ENCODE measurements around the gene ACSF2.
A peak's percentile ranks its signal among the peaks of the same experiment; 100 is the strongest.
"Not testable (repeated sequence)": the region's sequence is repeated elsewhere in the genome, so short reads cannot be mapped to it uniquely, and the experiment has no call there.

ACSF2 gene

DNA sequence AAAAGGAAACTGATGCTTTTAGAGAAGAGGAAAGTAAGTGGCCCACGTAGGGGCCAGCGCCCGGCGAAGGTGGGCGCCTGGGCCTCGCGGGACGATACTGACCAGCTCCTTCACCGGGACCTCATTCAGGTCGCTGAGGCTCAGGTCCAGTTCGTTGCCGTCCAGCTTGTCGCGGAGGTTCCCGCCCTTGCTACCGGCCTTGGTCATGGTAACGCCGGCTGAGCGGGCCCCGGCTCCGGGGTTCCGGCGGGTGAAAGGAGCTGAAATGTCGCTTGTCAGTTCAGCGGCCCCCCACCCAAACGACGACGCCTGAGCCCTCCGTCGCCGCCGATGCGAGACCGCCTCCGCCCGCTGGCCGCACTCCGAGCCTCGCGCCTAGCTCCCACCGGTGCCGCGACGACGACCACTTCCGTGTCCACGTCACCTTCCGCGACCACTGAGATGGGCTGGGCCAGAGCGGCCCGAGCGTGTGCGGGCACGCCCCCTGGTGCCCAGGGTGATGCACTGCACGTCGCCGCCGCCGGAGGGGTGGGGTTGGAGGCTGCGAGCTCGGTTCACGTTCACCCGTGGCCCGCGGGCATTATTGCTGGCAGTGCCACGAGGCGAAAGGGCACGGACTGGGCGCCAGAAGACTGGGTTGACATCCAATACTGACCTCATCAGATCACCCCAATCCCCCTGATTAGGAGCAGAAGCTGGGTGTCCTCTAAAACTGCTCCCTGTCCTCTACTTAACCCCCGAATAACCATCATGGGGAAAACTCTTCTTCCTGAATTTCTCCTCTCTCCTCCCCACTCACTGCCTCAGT is 28.7 kb upstream of the ACSF2 start, which contains the start of gene LRRC59:
Gene LRRC59, minus strand, starts transcription at position 413 of the 808 bp plus-strand sequence. Its CDS starts 206 bp downstream, at position 207.
- TF ChIP-seq, protein P1, sequence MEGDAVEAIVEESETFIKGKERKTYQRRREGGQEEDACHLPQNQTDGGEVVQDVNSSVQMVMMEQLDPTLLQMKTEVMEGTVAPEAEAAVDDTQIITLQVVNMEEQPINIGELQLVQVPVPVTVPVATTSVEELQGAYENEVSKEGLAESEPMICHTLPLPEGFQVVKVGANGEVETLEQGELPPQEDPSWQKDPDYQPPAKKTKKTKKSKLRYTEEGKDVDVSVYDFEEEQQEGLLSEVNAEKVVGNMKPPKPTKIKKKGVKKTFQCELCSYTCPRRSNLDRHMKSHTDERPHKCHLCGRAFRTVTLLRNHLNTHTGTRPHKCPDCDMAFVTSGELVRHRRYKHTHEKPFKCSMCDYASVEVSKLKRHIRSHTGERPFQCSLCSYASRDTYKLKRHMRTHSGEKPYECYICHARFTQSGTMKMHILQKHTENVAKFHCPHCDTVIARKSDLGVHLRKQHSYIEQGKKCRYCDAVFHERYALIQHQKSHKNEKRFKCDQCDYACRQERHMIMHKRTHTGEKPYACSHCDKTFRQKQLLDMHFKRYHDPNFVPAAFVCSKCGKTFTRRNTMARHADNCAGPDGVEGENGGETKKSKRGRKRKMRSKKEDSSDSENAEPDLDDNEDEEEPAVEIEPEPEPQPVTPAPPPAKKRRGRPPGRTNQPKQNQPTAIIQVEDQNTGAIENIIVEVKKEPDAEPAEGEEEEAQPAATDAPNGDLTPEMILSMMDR (conservative IDR thresholded peaks at IDR 0.05; ENCODE audit: low read depth, low read length) = peak; percentile 85
- H3K4me3 ChIP-seq (ENCODE audit: low read depth, low read length) = peak within 1 kb of the TSS; percentile 99
- DNase-seq (ENCODE audit: low read depth) = peak; percentile 87

DNA sequence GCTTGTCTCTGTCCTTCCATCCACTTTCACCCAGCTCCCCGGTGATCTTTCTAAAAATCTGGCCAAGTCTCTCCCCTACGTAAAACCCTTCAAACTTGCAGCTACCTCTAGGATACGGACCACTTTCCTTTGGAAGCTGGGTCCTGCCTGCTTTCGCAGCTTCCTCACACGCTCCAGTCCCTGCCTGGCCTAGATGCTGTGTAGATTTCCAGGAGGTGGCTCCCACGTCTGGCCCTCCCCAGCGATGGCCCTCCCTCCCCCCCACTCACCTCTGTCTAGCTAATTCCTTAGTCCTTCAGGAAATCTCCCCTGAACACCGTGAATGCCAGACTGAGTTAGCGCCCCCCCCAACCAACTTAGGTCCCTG is 28.1 kb upstream of the ACSF2 start:
- H3K4me3 ChIP-seq (ENCODE audit: low read depth, low read length) = no peak overlapping the region
- TF ChIP-seq, protein P1 (conservative IDR thresholded peaks at IDR 0.05; ENCODE audit: low read depth, low read length) = no peak
- no peak for DNase-seq (ENCODE audit: low read depth)

DNA sequence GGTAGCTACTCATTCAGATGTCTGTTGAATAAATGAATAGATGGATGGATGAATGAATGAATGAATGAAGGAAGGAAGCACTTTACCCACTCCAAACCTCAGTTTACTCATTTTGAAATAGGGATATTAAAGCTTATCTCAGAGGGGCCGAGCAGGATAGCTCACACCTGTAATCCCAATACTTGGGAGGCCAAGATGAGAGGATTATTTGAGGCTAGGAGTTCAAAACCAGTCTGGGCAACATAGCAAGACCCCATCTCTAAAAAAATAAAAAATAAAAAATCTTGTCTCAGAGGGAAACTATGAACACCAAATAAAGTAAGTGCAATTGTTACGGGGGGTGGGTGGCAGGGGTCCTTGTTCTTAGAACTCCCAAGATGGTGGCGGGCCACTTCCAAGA is 27.3 kb upstream of the ACSF2 start:
- H3K4me3 ChIP-seq (ENCODE audit: low read depth, low read length); DNase-seq (ENCODE audit: low read depth): not testable (repeated sequence)

DNA sequence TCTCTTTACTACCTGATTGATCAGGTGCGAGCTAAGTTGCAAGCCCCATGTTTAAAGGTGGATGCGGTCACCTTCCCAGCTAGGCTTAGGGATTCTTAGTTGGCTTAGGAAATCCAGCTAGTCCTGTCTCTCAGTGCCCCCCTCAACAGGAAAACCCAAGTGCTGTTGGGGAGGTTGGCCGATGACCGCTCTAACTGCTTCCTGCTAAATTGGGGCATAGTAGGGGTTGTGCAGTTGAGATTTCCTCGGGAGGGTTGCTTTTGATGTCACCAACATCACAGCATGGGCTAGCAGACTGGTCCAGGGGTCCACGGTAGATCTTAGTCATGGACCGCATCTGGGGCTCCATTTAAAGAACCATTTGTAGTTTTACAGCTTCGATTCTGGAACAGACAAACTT is 26.4 kb upstream of the ACSF2 start:
- not testable (repeated sequence) for DNase-seq (ENCODE audit: low read depth); H3K4me3 ChIP-seq (ENCODE audit: low read depth, low read length)

DNA sequence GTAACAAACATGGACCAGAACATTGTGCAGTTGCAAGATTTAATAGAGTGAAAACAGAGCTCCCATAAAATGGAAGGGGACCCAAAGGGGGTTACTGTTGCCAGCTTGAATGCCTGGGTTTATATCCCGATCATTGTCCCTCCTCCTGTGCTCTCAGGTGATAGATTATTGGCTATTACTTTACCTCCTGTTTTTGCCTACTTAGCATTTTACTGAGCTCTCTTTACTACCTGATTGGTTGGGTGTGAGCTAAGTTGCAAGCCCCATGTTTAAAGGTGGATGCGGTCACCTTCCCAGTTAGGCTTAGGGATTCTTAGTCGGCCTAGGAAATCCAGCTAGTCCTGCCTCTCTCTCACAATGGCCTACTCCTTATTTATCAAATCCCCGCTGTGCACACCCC is 20.7 kb upstream of the ACSF2 start:
- DNase-seq (ENCODE audit: low read depth); H3K4me3 ChIP-seq (ENCODE audit: low read depth, low read length): not testable (repeated sequence)

DNA sequence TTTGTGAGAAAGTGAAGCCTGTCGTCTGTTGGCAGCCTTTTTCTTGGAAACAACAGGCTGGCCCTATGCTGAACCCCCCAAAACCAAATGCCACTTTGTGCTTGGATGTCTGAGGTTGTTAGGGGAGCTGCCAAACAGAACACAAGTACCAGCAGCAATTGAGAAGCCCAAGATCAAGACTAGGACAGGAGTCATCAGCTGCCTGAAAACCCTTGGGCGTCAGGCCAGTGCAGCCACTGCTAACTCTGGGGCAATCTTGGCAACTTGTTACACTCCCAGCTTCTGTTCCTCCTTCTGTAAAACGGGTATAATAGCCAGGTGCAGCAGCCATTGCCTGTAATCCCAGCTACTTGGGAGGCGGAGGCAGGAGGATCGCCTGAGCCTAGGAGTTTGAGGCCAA is 19.4 kb upstream of the ACSF2 start:
- H3K4me3 ChIP-seq (ENCODE audit: low read depth, low read length) = no peak overlapping the region
- TF ChIP-seq, protein P1 (conservative IDR thresholded peaks at IDR 0.05; ENCODE audit: low read depth, low read length) = no peak
- no peak for DNase-seq (ENCODE audit: low read depth)

DNA sequence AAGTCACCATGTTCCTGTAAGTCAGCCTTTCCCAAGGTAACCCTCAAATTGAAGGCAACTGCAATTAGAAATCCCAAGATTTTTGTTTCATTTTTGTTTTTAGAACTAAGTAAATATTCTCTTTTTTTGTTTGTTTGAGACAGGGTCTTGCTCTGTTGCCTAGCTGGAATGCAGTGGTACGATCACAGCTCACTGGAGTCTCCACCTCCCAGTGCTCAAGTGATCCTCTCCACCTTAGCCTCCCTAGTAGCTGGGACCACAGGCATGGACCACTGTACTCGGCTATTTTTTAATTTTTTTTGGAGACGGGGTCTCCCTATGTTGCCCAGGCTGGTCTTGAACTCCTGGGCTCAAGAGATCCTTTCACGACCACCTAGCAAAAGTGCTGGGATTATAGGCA is 18.1 kb upstream of the ACSF2 start:
- no peak overlapping the region for H3K4me3 ChIP-seq (ENCODE audit: low read depth, low read length)
- no peak for DNase-seq (ENCODE audit: low read depth)
- TF ChIP-seq, protein P1 (conservative IDR thresholded peaks at IDR 0.05; ENCODE audit: low read depth, low read length) = no peak

DNA sequence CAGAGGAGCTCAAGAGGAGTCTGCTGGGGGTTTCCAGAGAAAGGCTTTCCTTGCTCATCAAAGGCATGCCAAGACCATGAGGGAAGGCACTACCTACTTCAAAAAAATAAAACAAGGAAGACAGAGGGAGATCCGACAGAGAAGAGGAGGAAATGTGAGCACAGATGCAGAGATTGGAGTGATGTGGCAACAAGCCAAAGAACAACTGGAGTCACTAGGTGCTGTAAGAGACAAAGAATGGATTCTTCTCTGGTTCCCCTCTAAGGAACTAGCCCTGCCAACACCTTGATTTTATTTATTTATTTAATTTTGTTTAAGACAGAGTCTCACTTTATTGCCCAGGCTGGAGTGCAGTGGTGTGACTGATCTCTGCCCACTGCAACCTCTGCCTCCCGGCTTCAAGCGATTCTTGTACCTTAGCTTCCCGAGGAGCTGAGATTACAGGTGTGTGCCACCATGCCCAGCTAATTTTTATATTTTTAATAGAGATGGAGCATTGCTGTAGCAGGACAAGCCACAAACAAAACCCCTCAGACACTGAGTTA is 13.8 kb upstream of the ACSF2 start:
- DNase-seq (ENCODE audit: low read depth) = no peak
- no peak overlapping the region for H3K4me3 ChIP-seq (ENCODE audit: low read depth, low read length)
- TF ChIP-seq, protein P1 (conservative IDR thresholded peaks at IDR 0.05; ENCODE audit: low read depth, low read length) = no peak
